GM12864 (cell line): Measurements from ENCODE around the gene LVRN.
"Not testable (repeated sequence)": the region's sequence is repeated elsewhere in the genome, so short reads cannot be mapped to it uniquely, and the experiment has no call there.

Experiments used
- DNase-seq: peaks from one replicate; pipeline ENCODE4 v3.0.0-alpha.2; 2011; ENCODE audit warnings: low read depth
- H3K4me3 ChIP-seq: 2 replicates; pipeline ENCODE4 v1.5.1; 2011; ENCODE audit warnings: mild to moderate bottlenecking, low read depth, low read length, control low read depth
- TF ChIP-seq, protein P1 (sequence below): IDR thresholded peaks from 2 replicates; pipeline ENCODE4 v1.5.1; 2011; ENCODE audit warnings: low read depth, mild to moderate bottlenecking, moderate library complexity, low read length, control low read depth, inconsistent platforms; ENCODE audit errors: missing control alignments

Gene LVRN, protein sequence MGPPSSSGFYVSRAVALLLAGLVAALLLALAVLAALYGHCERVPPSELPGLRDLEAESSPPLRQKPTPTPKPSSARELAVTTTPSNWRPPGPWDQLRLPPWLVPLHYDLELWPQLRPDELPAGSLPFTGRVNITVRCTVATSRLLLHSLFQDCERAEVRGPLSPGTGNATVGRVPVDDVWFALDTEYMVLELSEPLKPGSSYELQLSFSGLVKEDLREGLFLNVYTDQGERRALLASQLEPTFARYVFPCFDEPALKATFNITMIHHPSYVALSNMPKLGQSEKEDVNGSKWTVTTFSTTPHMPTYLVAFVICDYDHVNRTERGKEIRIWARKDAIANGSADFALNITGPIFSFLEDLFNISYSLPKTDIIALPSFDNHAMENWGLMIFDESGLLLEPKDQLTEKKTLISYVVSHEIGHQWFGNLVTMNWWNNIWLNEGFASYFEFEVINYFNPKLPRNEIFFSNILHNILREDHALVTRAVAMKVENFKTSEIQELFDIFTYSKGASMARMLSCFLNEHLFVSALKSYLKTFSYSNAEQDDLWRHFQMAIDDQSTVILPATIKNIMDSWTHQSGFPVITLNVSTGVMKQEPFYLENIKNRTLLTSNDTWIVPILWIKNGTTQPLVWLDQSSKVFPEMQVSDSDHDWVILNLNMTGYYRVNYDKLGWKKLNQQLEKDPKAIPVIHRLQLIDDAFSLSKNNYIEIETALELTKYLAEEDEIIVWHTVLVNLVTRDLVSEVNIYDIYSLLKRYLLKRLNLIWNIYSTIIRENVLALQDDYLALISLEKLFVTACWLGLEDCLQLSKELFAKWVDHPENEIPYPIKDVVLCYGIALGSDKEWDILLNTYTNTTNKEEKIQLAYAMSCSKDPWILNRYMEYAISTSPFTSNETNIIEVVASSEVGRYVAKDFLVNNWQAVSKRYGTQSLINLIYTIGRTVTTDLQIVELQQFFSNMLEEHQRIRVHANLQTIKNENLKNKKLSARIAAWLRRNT

DNA sequence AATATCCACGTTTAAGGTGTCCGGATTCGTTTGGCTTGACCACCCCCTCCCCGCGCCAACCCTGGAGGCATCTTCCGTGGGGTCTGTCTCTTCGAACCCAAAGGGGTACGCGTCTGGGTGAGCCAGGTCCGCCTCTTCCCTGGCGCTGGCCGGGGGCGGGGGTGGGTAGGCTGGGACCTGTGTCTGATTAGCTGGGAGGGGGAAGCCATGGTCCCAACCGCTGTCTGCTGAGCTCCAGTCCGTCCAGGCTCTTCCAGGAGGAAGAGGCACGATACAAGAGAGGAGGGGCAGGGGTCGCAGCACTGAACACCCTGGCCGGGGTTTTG, at the start of gene LVRN:
TSS of gene LVRN (plus strand) at position 237 of the 326 bp plus-strand sequence. CDS start 143 bp downstream, outside the sequence.
- TF ChIP-seq, protein P1, sequence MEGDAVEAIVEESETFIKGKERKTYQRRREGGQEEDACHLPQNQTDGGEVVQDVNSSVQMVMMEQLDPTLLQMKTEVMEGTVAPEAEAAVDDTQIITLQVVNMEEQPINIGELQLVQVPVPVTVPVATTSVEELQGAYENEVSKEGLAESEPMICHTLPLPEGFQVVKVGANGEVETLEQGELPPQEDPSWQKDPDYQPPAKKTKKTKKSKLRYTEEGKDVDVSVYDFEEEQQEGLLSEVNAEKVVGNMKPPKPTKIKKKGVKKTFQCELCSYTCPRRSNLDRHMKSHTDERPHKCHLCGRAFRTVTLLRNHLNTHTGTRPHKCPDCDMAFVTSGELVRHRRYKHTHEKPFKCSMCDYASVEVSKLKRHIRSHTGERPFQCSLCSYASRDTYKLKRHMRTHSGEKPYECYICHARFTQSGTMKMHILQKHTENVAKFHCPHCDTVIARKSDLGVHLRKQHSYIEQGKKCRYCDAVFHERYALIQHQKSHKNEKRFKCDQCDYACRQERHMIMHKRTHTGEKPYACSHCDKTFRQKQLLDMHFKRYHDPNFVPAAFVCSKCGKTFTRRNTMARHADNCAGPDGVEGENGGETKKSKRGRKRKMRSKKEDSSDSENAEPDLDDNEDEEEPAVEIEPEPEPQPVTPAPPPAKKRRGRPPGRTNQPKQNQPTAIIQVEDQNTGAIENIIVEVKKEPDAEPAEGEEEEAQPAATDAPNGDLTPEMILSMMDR = no peak
- DNase-seq = no peak
- H3K4me3 ChIP-seq = no peak within 1 kb of the TSS

DNA sequence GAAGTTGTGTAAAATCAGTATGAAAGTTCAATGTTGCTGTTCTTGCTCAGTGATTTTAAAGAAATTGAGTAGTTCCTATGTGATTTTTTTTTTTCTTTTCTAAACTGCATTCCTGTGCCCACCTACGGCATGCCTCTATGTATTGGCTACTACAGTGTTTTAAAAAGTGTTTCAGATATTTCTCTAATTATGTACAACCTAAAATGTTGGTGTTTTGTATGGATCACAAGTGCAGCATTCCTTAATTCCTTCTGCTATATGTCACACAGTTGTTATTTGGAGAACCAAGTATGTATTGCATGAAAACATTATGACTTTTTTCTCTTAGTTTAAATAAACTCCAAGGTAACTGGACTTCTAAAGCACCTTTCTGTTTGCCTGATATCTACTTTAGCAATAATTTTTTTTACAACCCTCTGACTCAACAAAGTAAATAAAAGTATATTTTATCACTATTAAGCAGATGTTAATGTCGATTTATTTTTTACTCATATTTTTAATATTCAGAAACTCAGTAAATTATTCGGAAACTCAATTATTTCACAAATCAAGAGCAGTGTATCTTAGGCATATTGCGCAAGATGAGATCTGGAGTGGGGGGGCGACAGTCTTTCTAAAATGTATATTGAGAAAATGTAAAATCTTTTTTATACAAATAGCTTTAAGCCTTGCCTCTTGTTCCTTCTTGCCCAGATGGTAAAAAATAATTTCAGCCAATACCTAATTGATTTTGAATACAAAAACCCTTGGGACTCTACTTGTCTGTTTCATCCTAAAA, 48.5 kb upstream of the LVRN start:
- not testable (repeated sequence) for DNase-seq

DNA sequence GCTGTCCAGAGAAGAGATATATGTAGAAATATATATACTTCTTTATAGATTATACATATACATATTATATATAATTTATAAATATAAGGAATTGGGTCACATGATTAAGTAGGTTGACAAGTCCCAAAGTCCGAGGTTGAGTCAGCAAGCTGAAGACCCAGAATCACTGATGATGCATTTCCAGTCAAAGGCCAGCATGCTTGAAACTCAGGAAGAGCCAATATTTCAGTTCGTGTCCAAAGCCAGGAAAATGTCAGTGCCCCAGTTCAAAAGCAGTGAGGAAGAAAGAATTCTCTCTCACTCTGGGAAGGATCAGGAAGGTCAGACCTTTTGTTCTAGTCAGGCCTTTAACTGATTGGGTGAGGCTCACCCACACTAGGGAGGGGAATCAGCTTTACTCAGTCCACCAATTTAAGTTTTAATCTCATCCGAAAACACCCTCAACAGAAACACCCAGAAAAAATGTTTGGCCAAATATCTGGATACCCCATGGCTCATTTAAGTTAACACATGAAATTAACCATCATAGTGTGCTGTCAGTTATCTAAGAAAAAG, 42.0 kb upstream of the LVRN start:
- H3K4me3 ChIP-seq = no peak overlapping the region
- no peak for DNase-seq
- TF ChIP-seq, protein P1 = no peak

More for the DNA sequence above, 48.5 kb upstream of the LVRN start:
- not testable (repeated sequence) for H3K4me3 ChIP-seq

DNA sequence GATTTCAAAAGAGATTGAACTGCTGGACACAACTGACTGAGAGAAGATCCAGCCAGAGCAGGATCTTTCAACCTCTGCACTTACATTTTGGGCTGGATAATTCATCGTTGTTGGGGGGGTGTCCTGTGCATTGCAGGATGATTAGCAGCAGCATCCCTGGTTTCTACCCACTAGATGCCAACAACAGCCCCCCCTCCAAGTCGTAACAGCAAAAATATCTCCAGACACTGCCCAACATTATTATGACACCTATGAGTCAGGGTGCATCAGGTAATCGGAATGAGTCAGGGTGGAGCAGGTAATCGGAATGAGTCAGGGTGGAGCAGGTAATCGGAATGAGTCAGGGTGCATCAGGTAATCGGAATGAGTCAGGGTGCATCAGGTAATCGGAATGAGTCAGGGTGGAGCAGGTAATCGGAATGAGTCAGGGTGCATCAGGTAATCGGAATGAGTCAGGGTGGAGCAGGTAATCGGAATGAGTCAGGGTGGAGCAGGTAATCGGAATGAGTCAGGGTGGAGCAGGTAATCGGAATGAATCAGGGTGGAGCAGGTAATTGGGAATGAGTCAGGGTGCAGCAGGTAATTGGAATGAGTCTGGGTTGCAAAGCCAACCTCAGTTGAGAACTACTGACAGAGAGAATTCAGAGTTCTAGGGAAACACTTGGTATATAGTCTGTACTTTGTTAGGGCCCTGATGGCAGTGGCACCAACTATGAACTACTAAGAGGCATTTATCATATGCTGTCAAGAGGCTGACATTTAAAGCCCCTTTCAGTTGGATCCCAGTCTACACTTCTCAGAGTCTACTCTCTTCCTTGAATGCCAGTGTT, 33.5 kb upstream of the LVRN start:
- H3K4me3 ChIP-seq, DNase-seq: not testable (repeated sequence)

DNA sequence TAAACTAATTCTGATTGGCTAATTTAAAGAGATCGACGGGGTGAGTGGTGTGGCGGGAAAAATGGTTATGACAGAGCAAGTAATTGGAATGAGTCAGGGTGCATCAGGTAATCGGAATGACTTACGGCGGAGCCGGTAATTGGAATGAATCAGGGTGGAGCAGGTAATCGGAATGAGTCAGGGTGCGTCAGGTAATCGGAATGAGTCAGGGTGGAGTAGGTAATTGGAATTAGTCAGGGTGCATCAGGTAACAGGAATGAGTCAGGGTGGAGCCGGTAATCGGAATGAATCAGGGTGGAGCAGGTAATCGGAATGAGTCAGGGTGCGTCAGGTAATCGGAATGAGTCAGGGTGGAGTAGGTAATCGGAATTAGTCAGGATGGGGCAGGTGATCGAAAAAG, 32.1 kb upstream of the LVRN start:
- DNase-seq, H3K4me3 ChIP-seq: not testable (repeated sequence)

DNA sequence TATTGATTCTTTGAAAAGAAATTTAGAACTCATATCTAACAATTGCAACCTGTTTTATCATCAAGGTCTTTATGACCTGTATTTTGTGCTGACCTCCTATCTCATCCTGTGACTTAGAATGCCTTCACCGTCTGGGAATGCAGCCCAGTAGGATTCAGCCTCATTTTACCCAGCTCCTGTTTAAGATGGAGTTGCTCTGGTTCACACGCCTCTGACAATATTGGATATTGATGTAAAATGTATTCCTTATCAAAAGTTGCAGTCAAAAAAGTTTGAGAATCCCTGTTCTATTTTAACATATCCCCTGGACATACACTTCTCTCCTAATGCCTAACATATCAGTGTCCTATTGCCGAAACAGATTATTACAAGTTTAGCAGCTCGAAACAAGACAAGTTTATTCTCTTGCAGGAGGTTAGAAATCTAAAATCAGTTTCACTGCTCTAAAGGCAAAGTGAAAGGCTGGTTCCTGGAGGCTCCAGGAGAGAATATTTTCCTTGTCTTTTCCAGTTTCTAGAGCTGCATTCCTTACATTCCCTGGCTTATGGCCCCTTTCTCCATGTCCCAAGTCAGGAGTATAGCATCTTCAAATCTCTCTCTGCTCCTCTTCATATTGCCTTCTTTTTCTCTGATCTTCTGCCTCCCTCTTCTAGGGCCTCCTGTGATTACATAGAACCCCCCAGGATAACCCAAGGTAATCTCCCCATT, 31.5 kb upstream of the LVRN start:
- H3K4me3 ChIP-seq = no peak overlapping the region
- DNase-seq = no peak
- TF ChIP-seq, protein P1 = no peak

- H3K4me3 ChIP-seq = no peak overlapping the region
- TF ChIP-seq, protein P1 = no peak
- DNase-seq = no peak
These were observed 29.3 kb upstream of the LVRN start for GRCh38 chr5:115932991-115933390.
